Kidney glomerular epithelial cell (primary cell): Measurements from ENCODE around the gene PTX4.
"Not testable (repeated sequence)": the region's sequence is repeated elsewhere in the genome, so short reads cannot be mapped to it uniquely, and the experiment has no call there.

ENCODE experiments used
- DNase-seq: peaks from one replicate; lab custom pipeline; 2025; lab: John Stamatoyannopoulos, UW

PTX4 gene

DNA sequence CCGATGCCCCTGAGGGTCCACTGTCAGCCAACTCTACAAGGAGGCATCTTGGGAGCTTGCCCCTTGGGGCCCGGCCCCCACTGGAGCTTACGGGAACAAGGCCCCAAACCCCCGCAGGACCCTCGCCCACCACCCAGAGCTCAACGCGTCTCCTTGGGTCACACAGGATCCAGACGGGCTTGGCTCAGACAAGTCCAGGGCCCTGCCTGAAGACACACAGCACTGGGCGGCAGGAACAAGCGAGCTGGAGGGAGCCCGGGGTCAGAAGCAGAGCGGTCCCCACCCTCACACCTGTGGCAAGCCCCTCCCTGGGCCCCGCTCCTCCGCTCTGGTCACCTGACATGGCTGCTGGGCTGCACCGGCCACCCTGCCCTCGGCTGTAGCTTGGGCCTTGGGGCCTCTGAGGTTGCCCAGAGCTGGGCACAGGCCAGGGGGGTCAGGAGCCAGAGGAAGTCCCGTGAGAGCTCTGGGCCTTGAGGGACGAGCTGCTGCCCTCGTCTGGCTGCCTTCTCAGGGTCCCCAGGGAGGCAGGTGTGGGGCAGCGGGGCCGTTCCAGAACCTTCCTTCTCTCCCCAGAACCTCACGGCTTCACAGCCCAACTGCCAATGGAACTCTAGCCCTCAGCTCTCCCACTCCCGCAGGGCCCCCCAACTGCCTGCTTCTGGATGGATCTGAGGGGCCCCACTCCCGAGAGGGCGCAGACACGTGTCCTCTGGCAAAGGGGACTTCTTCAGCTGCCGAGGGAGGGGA lies 44.6 kb downstream of the PTX4 start, which contains the start of gene CCDC154:
CCDC154 (minus strand) TSS at position 577 of the 750 bp plus-strand sequence; CDS start at position 343, 234 bp downstream.
- DNase-seq, result no peak

GRCh38 chr16:1443403-1443973 lies 45.3 kb downstream of the PTX4 start:
- DNase-seq, result no peak

DNA sequence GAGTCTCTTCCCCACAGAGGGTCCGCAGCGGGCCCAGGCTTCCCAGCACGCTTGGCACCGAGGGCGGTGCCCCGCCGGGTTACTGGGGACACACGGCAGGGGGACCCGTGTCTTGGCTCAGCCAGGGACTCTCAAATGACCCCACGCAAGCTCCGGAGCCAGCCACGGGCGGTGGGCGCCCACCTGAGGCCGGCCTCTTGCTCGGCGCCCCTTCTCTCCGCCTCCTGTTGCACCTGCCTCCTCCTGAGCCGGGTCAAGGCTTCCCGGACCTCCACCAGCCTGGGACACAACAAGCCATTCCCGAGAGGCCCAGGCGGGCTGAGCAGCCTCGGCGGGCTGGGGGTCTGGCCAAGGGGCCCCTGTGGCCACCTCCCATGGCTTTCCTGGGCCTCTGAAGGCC lies 46.0 kb downstream of the PTX4 start:
- DNase-seq, result no peak

GRCh38 chr16:1441391-1441829 lies 47.3 kb downstream of the PTX4 start:
- no peak for DNase-seq

DNA sequence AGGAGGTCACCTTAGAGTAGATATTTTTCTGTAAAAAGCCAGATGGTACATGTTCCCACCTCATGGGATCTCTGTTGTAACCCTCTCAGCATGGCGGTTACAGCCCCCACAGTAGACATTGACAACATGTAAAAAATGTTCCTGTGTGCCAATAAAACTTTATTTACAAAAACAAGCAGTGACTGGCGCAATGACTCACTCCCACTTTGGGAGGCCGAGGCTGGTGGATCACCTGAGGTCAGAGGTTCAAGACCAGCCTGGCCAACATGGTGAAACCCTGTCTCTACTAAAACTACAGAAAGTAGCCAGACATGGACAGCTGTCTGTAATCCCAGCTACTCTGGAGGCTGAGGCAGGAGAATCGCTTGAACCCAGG lies 49.1 kb downstream of the PTX4 start:
- DNase-seq, result not testable (repeated sequence)

DNA sequence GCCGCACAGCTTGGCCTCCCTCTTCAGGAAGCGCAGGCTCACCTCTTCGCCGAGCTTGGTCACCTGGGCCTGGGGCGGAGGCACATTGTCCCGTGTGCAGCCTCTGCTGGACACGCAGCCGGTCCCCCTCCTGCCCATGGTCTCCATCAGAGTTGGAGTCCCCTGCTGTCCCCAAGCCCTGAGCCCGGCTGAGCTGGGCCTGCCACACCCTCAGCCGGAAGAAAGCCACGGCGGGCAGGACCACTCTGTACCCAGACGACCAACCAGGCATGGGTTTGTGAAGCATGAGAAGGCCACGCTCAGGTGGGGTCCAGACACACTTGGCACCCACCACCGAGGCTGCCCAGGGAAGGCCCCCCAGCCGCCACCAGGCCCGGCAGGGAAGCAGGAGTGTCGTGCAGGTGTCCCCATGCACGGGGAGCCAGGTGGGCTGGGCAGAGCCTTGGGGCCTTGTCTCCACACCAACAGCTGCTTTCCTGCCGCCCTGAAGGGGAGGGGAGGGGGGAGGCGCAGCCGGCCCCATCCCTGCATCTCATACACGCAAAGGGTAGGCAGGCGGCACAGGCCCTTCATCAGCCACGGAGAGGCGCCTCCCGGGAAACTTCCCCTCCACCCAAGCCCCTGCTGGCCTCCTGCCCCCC lies 49.6 kb downstream of the PTX4 start:
- no peak for DNase-seq

GRCh38 chr16:1438229-1439057 lies 50.3 kb downstream of the PTX4 start:
- DNase-seq, result no peak

DNA sequence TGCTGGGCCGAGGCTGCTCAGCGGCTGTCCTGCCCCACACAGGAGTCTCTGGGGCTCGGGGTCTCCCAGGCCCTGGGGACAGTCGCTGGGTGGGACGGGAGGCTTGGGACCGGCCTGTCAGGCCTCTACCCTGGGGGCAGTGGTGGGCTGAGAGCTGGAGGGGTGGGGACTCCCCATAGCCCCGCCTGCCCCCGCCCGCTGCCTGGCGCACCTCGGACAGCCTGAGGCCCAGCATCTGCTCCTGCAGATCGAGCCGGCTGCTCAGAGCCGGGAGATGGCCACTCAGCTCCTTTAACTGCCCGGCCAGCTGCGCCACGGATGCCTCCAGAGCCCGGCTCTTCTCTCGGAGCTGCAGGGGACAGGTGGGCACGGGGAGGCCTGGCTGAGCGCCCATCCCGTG lies 51.1 kb downstream of the PTX4 start:
- DNase-seq, result no peak

DNA sequence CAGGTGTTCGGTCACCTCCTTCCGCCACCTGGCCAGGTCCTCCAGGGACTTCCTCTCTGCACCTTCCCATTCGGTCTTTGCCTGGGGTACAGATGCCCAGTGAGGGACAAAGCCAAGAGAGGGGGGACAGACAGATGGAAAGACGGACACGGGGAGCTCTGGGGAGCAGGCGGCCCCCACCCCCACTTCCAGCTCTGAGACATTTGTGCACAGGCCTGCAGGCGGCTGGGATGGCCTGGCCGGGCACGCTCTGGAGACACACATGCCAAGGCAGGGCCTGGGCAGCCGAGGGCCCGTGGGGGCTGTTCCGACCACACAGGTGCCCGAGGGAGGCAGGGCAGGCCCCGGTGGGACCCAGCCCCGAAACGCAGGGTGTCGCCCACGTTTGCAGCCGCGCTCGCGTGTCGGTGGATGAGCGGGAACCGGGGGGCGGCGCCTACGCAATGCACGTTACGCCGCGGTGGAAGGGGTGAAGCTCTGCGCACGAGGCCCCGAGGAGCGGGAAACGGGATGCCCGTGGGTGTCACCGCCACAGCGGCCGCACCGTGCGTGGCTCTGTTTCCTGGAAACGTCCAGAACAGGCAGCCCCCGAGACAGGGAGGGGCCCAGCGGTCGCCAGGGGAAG lies 51.9 kb downstream of the PTX4 start:
- DNase-seq, result no peak

DNA sequence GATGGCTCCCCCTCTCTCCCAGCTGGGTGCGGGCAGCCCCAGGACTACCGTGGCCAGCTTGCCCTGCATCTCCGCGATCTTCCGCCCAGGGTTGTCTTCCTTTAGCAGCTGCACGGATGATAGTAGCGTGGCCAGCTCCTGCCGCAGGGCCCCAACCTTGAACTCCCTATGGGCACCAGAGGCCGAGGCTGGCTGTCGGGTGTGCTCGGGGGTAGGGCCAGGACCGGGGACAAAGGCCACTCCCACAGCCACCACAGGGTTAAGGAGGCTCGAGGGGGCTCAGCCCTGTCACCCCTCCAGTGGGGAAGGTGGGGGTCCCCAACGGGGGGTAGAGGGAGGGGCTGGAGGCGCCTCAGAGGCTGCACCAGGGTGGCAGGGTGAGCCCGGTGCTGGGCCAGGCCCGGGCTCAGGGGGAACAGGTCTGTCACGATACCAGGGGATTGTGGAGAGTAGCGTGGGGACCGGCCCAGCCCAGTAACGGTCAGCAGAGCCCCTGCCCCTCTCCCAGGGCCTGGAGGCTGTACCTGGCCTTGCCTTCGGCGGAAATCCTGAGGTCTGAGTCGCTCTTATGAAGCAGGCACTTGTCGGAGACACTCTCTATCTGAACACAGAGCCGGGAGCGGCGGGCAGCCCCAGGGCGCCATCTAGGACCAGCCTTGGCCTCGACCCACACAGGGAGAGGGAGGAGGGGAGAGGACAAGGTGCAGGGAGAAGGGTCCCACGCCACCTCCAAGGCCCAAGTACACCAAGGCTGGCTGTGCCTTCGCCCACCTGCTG lies 52.6 kb downstream of the PTX4 start:
- DNase-seq, result no peak
